Heart left ventricle (tissue), 16 donors: ENCODE results near the gene ABHD17C. TPM values are rescaled to one million over a fixed set of nuclear protein-coding genes. Genes with fewer than 3 reads are reported as not detected.

Experiments used
- ATAC-seq, 4 donors: fragments of 200-7000 bp; cut with Tn5 transposase; one replicate each; pipeline ENCODE4 v1.9.1; 2020 to 2022; ENCODE audit warnings: moderate library complexity in 4 of 4, mild to moderate bottlenecking in 3 of 4, moderate number of reproducible peaks in 1 of 4
- DNase-seq, 5 donors: peaks; one replicate each; pipeline ENCODE4 v3.0.0-alpha.2; 2020
- H3K27ac ChIP-seq, 12 donors: fragments of 200-600 bp; sonication (generic) in 4 of 12; one replicate each; pipeline versions ENCODE4 v1.5.0 to v1.8.0; 2016 to 2022; ENCODE audit warnings: mild to moderate bottlenecking in 2 of 12
- H3K27me3 ChIP-seq, 9 donors: fragments of 200-600 bp; sonication (generic) in 2 of 9; one replicate each; pipeline versions ENCODE4 v1.5.1 to v1.8.0; 2016 to 2022; ENCODE audit warnings: mild to moderate bottlenecking in 3 of 9
- H3K36me3 ChIP-seq, 9 donors: fragments of 200-600 bp; sonication (generic) in 2 of 9; one replicate each; pipeline versions ENCODE4 v1.5.0 to v1.8.0; 2018 to 2022; ENCODE audit warnings: mild to moderate bottlenecking in 2 of 9
- H3K4me1 ChIP-seq, 12 donors: fragments of 200-600 bp; sonication (generic) in 4 of 12; one replicate each; pipeline versions ENCODE4 v1.5.0 to v1.8.0; 2016 to 2022; ENCODE audit warnings: mild to moderate bottlenecking in 3 of 12
- H3K4me3 ChIP-seq, 12 donors: fragments of 200-600 bp; sonication (generic) in 4 of 12; one replicate each; pipeline versions ENCODE4 v1.5.0 to v1.8.0; 2017 to 2022; ENCODE audit warnings: mild to moderate bottlenecking in 9 of 12, moderate library complexity in 4 of 12
- H3K9me3 ChIP-seq, 12 donors: fragments of 200-600 bp; sonication (generic) in 4 of 12; one replicate each; pipeline versions ENCODE4 v1.5.0 to v1.8.0; 2016 to 2022; ENCODE audit warnings: mild to moderate bottlenecking in 1 of 12
- CTCF ChIP-seq, 12 donors: fragments of 200-600 bp; sonication (generic) in 4 of 12; IDR thresholded peaks; one replicate each; pipeline versions ENCODE4 v1.5.0 to v1.8.0; 2018 to 2022; ENCODE audit warnings: antibody characterized with exemption in 12 of 12, mild to moderate bottlenecking in 5 of 12
- POLR2A ChIP-seq, 2 donors: fragments of 450-650 bp; IDR thresholded peaks; one replicate each; pipeline ENCODE4 v1.6.1; 2017; ENCODE audit warnings: antibody characterized with exemption in 2 of 2, mild to moderate bottlenecking in 2 of 2, moderate library complexity in 2 of 2
- WGBS, 4 donors: extraction: QIAGEN DNeasy Blood & Tissue Kit in 2 of 4; methylation state at CpG; one replicate each; pipeline versions ENCODE4 v1.1.5 to v1.1.7; 2013 to 2018; 5-methylcytosine and 5-hydroxymethylcytosine counted together
- intact Hi-C, 10 donors: fragments of 100-400 bp; cut with DNase I; formaldehyde crosslinking; loops; one replicate each; pipeline versions ENCODE4 v1.11.1 to v1.14.2; 2022
- polyA plus RNA-seq, 2 donors: library from polyadenylated mRNA; stranded (reverse); fragments of 200-250 nt; gene quantifications; one replicate each; pipeline ENCODE4 v1.2.3, GENCODE V29; 2013
- total RNA-seq, 9 donors: library from RNA; depleted of rRNA in 2 of 9; stranded (reverse); fragments of >200 nt in 2 of 9; fragmentation: NEBNext Ultra II Directional in 3 of 9; extraction: Animal tissue kit (Norgen Biotek cat#: 25700) in 3 of 9; gene quantifications; one replicate each; pipeline versions ENCODE4 v1.1.0 to v1.2.4, GENCODE V29; 2016 to 2023
- donor health status: ischemic (EF 13 %, LVEDD 7.1; RV severe dilation, severe dysfunction).
- donor health status: healthy with polysubstance abuse.
- donor health status: DM: no; HTN: yes; CAD: no.
- donor health status: DM: no; HTN: no; CAD: no.
- donor health status: ischemic (EF 25% LVEDD 6.9; RV normal size, moderate dysfunction).
- donor health status: ischemic (EF 25% LVEDD 5.7; RV mildly dilated, moderate dysfunction).
- donor health status: healthy.
- donor health status: DM: yes; HTN: yes; CAD: no.
- donor health status: ischemic (EF 35%, LVEDD 5.7; RV mildly dilated, moderate dysfunction).
- donor health status: nonischemic (EF 11% LVEDD 7.7; RV severe dilation, severe dysfunction).
- donor health status: DM: yes; HTN: yes; CAD: no.
- donor health status: PGD.
- donor health status: ischemic (EF 29% LVEDD 5.4; RV normal size, mild dysfunction).
- donor health status: nonischemic (EF 23%, LVEDD 6.1; RV moderate dilation, normal function).

ABHD17C gene
- total and polyA plus RNA-seq, 11 donors: 2.8 to 10.2 (median 5.6) TPM

GRCh38 chr15:80679804-80680175 lies 15.3 kb upstream of the ABHD17C start:
- Histone ChIP-seq H3K4me3 (no peak overlapping the region), H3K36me3 (no peaks in the 10 kb centered on the region), H3K9me3 (no peaks in the 10 kb centered on the region), H3K27me3 (peaks cover 0 to 20% (median 0%) of the 10 kb centered on the region in 9 donors), H3K4me1 (peaks cover 0 to 4% (median 0%) of the 10 kb centered on the region in 12 donors), H3K27ac (no peak overlapping the region)
- no peak for ATAC-seq
- WGBS, 4 donors: 48 to 60% (median 54%) methylated on average over 2 of the region's 2 CpGs
- no peak for DNase-seq
- intact Hi-C loops: no loop called here
- no peak for TF ChIP-seq POLR2A (IDR thresholded peaks at IDR 0.05)
- no peak for TF ChIP-seq CTCF (IDR thresholded peaks at IDR 0.05)

- no peaks in the 10 kb centered on the region for H3K4me1 ChIP-seq
- intact Hi-C loops: no loop called here
- H3K27ac ChIP-seq: no peak overlapping the region
- peaks cover 0 to 17% (median 0%) of the 10 kb centered on the region in 9 donors for H3K27me3 ChIP-seq
- DNase-seq (no peak), ATAC-seq (no peak)
- no peak overlapping the region for H3K4me3 ChIP-seq
- no peaks in the 10 kb centered on the region for H3K9me3 ChIP-seq
- 71 to 80% (median 75%) methylated on average over 4 of the region's 4 CpGs for WGBS, 4 donors
- no peak for TF ChIP-seq CTCF (IDR thresholded peaks at IDR 0.05)
- TF ChIP-seq POLR2A (IDR thresholded peaks at IDR 0.05): no peak
- no peaks in the 10 kb centered on the region for H3K36me3 ChIP-seq
Observed at GRCh38 chr15:80682201-80682600, 12.9 kb upstream of the ABHD17C start.

GRCh38 chr15:80684697-80685096 lies 10.4 kb upstream of the ABHD17C start:
- intact Hi-C loops: no loop called here
- H3K4me3 ChIP-seq: no peak overlapping the region
- no peak for TF ChIP-seq POLR2A (IDR thresholded peaks at IDR 0.05)
- TF ChIP-seq CTCF (IDR thresholded peaks at IDR 0.05): no peak
- DNase-seq (no peak), ATAC-seq (no peak)
- no peaks in the 10 kb centered on the region for H3K36me3 ChIP-seq
- H3K27me3 ChIP-seq: peaks cover 0 to 14% (median 0%) of the 10 kb centered on the region in 9 donors
- no peaks in the 10 kb centered on the region for H3K4me1 ChIP-seq
- no peaks in the 10 kb centered on the region for H3K9me3 ChIP-seq
- H3K27ac ChIP-seq: no peak overlapping the region

- 88 to 98% (median 94%) methylated on average over 1 of the region's 1 CpG for WGBS, 4 donors
- TF ChIP-seq POLR2A (IDR thresholded peaks at IDR 0.05): no peak
- no peak for TF ChIP-seq CTCF (IDR thresholded peaks at IDR 0.05)
- Histone ChIP-seq H3K4me3 (no peak overlapping the region), H3K9me3 (no peaks in the 10 kb centered on the region), H3K4me1 (no peaks in the 10 kb centered on the region), H3K36me3 (no peaks in the 10 kb centered on the region), H3K27ac (no peak overlapping the region), H3K27me3 (peaks cover 0 to 9% (median 0%) of the 10 kb centered on the region in 9 donors)
- intact Hi-C loops: no loop called here
- DNase-seq (no peak), ATAC-seq (no peak)
Observed at GRCh38 chr15:80685628-80686027, 9.5 kb upstream of the ABHD17C start.
